K562 (cell line): ENCODE data around the gene NAT14. TPM values are rescaled to one million over a fixed set of nuclear protein-coding genes. Genes with fewer than 3 reads are reported as not detected.

Experiments
- BHLHE40 ChIP-seq: IDR thresholded peaks from 2 replicates; pipeline ENCODE4 v1.6.1; 2011; ENCODE audit warnings: low read length, improper control_type of control experiment
- CBFA2T3 ChIP-seq: fragments of 450-650 bp; IDR thresholded peaks from 2 replicates; pipeline ENCODE4 v1.6.1; 2017
- EP300 ChIP-seq: IDR thresholded peaks from 2 replicates; pipeline ENCODE4 v1.6.1; 2012; ENCODE audit warnings: low read length, improper control_type of control experiment
- GATAD2B ChIP-seq: fragments of 450-650 bp; IDR thresholded peaks from 2 replicates; pipeline ENCODE4 v1.6.1; 2017; ENCODE audit warnings: mild to moderate bottlenecking, borderline replicate concordance
- HLTF ChIP-seq: fragments of 450-650 bp; IDR thresholded peaks from 2 replicates; pipeline ENCODE4 v1.6.1; 2016
- JUN ChIP-seq, 2 experiments: sonication (generic) in 1 of 2; formaldehyde crosslinking in 1 of 2; IDR thresholded peaks; 2 replicates each; pipeline versions ENCODE4 v1.6.1 to v1.8.0; 2012 to 2022; ENCODE audit warnings: borderline replicate concordance in 2 of 2, mild to moderate bottlenecking in 2 of 2, improper control_type of control experiment in 1 of 2, low read depth in 1 of 2, low read length in 1 of 2, missing genetic modification reagents in 1 of 2
- MYNN ChIP-seq, 2 experiments: sonication (generic); formaldehyde crosslinking in 1 of 2; IDR thresholded peaks; 2 replicates each; pipeline versions ENCODE4 v1.5.0 to v1.6.1; 2016 to 2020; ENCODE audit warnings: antibody characterized with exemption in 1 of 2, missing genetic modification reagents in 1 of 2
- PRDM10 ChIP-seq: fragments of 450-650 bp; IDR thresholded peaks from 2 replicates; pipeline ENCODE4 v1.6.1; 2018; ENCODE audit not compliant: partially characterized antibody
- PREB ChIP-seq: sonication (generic); formaldehyde crosslinking; IDR thresholded peaks from 2 replicates; pipeline ENCODE4 v1.8.1; 2023; ENCODE audit warnings: mild to moderate bottlenecking, missing genetic modification reagents
- RBFOX2 ChIP-seq: fragments of 200-400 bp; formaldehyde crosslinking; IDR thresholded peaks from 2 replicates; pipeline ENCODE4 v1.6.1; 2017; ENCODE audit warnings: low read depth, mild to moderate bottlenecking, low read length, moderate library complexity
- SP1 ChIP-seq: sonication (generic); formaldehyde crosslinking; IDR thresholded peaks from 2 replicates; pipeline ENCODE4 v1.8.1; 2022; ENCODE audit warnings: mild to moderate bottlenecking, missing genetic modification reagents
- TFAP4 ChIP-seq: sonication (generic); formaldehyde crosslinking; IDR thresholded peaks from 2 replicates; pipeline ENCODE4 v1.8.0; 2022; ENCODE audit warnings: missing genetic modification reagents, mild to moderate bottlenecking, moderate library complexity, borderline replicate concordance
- THAP12 ChIP-seq: fragments of 250-450 bp; sonication (Bioruptor Pico); IDR thresholded peaks from 2 replicates; pipeline ENCODE4 v1.9.0; 2021; ENCODE audit warnings: mild to moderate bottlenecking, inconsistent platforms
- ZFP1 ChIP-seq: fragments of 450-650 bp; formaldehyde crosslinking; IDR thresholded peaks from 2 replicates; pipeline ENCODE4 v1.4.0; 2020; ENCODE audit warnings: mild to moderate bottlenecking, mixed read lengths
- polyA plus RNA-seq, 8 experiments: library from polyadenylated mRNA; depleted of rRNA in 4 of 8; stranded (reverse) in 5 of 8; unstranded in 3 of 8; fragments of >200 nt; fragmentation: Nextera tagmentation in 2 of 8; fragmentation: Illumina TruSeq in 1 of 8; extraction: Ambion mirVana in 2 of 8; extraction: Trizol in 1 of 8; gene quantifications; 2 replicates each; pipeline versions ENCODE4 v1.2.1 to v1.2.3, GENCODE V29; 2011 to 2014; ENCODE audit warnings: inconsistent platforms in 1 of 8, missing spikeins in 1 of 8
- total RNA-seq, 7 experiments: library from RNA; depleted of rRNA in 6 of 7; stranded (reverse); fragments of >200 nt in 6 of 7; fragmentation: Illumina TruSeq in 2 of 7; extraction: Trizol in 2 of 7; gene quantifications; 2 replicates each; pipeline versions ENCODE4 v1.2.1 to v1.2.3, GENCODE V29; 2011 to 2021; ENCODE audit warnings: low replicate concordance in 1 of 7
- TF ChIP-seq, protein P1 (sequence below): IDR thresholded peaks from 2 replicates; pipeline ENCODE4 v1.6.1; 2016; ENCODE audit warnings: missing genetic modification characterization, missing compliant biosample characterization
- TF ChIP-seq, protein P2 (sequence below): fragments of 250-450 bp; sonication (Bioruptor Pico); IDR thresholded peaks from 2 replicates; pipeline ENCODE4 v1.8.0; 2021; ENCODE audit warnings: moderate library complexity, mild to moderate bottlenecking, inconsistent platforms

The NAT14 gene
- total and polyA plus RNA-seq, 9 of the 15 experiments (the other 6 are each of a cell fraction or from before 2014, with no cell fraction given): 2.4 to 77.0 (median 26.7) TPM

DNA sequence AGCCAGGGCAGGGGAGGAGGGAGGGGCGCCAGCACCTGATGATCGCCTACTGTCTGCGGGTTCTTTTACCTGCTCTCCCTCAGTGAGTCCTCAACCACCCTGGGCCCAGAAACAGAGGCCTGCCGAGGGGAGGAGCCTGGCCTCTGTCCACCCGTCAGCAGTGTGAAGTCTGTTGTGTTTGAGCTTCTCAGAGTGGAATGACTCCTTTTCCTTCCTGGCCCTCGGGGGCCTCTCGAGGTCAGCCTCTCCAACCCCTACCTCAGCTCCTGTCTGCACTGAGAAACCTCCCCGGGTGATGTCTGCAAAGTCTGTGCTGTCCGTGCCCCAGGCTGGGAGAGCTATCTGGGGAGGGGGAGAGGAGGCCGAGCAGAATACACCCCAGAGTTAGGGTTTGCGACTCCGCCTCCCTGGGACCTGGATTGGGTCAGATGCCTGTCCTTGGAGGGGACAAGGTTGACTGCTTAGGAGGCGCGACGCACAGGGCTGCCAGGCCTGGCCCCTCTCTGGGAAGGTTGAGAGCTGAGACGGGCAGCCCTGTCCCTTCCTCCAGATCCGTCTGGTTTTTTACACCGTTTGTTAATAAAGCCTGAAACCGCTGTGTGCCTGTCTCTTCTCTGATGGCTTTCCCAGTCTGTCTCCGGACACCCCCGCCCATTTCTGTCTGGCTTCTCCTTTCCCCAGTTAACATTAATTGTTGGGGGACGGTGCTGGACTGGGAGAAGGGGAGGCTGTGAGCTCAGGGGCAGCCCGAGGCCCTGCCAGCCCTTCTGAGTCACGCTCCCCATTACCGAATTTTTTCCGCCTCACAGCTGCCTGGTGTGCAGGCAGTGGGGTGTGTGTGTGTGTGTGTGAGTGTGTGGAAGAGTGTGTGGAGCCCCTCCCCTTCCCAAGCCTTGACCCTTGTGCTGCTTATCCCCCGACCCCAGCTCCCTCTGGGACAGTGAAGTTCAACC, 2.3 kb downstream of the NAT14 start (continued):
- TF ChIP-seq TFAP4 (CRISPR knock-in tag) (peak; percentile 82; the same call in 1 of the 2 replicates), HLTF (no peak), RBFOX2 (0 out of 2 replicates have a peak, but pooled peaks have one; percentile 4), THAP12 (CRISPR knock-in tag) (no peak), PREB (CRISPR knock-in tag) (no peak), PRDM10 (peak; percentile 11), MYNN (IDR thresholded peaks at IDR 0.05) (0 out of 2 replicates have a peak, but pooled peaks have one; percentile 40), MYNN (CRISPR knock-in tag; IDR thresholded peaks at IDR 0.05) (no peak), CBFA2T3 (no peak; the same call in 1 of the 2 replicates), ZFP1 (no peak), JUN (IDR thresholded peaks at IDR 0.05; ENCODE audit: borderline replicate concordance, low read depth, low read length) (peak; percentile 67; the same call in 1 of the 2 replicates), JUN (CRISPR knock-in tag; IDR thresholded peaks at IDR 0.05; ENCODE audit: borderline replicate concordance) (no peak), GATAD2B (no peak), BHLHE40 (peak; percentile 32; the same call in 1 of the 2 replicates), EP300 (no peak), SP1 (peak; percentile 64; the same call in 1 of the 2 replicates)
- TF ChIP-seq, protein P1, sequence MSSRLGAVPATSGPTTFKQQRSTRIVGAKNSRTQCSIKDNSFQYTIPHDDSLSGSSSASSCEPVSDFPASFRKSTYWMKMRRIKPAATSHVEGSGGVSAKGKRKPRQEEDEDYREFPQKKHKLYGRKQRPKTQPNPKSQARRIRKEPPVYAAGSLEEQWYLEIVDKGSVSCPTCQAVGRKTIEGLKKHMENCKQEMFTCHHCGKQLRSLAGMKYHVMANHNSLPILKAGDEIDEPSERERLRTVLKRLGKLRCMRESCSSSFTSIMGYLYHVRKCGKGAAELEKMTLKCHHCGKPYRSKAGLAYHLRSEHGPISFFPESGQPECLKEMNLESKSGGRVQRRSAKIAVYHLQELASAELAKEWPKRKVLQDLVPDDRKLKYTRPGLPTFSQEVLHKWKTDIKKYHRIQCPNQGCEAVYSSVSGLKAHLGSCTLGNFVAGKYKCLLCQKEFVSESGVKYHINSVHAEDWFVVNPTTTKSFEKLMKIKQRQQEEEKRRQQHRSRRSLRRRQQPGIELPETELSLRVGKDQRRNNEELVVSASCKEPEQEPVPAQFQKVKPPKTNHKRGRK (tag): no peak
- TF ChIP-seq, protein P2, sequence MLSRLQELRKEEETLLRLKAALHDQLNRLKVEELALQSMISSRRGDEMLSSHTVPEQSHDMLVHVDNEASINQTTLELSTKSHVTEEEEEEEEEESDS (CRISPR knock-in tag): no peak
